ENCODE measurements around the gene POLR1E. TPM values are rescaled to one million over a fixed set of nuclear protein-coding genes. Genes with fewer than 3 reads are reported as not detected.

Gene POLR1E
- polyA plus RNA-seq, 1 donor (not counting 4 experiments of a cell fraction or from before 2014, with no cell fraction given) = 44.4 TPM

- H3K27me3 ChIP-seq (ENCODE audit: control insufficient read depth, extremely low read depth, insufficient read depth, low read length) = no peaks in the 10 kb centered on the region
- dilution Hi-C loops (cut with MboI; ENCODE audit: extremely low pct_ligation_motif_present, low sequenced_read_pairs) = no loop called here
- no peak overlapping the region for H2AFZ ChIP-seq (ENCODE audit: control insufficient read depth, low read length)
- no peaks in the 10 kb centered on the region for H3K9me3 ChIP-seq (ENCODE audit: control insufficient read depth, low read depth, low read length)
- H3K4me3 ChIP-seq (ENCODE audit: control insufficient read depth in 2 of 3, extremely low read depth in 1 of 3, insufficient read depth in 2 of 3, low read depth in 1 of 3, low read length in 3 of 3) = no peak overlapping the region
- peaks cover 3% of the 10 kb centered on the region for H4K20me1 ChIP-seq (ENCODE audit: control insufficient read depth, extremely low read depth, insufficient read depth, low read length)
- FAIRE-seq (no peak), DNase-seq (ENCODE audit: low read depth, low spot score) (no peak)
- H3K9me1 ChIP-seq (ENCODE audit: control insufficient read depth, extremely low read depth, insufficient read depth, low read length) = no peaks in the 10 kb centered on the region
- no peak overlapping the region for H3K9ac ChIP-seq (ENCODE audit: control insufficient read depth, extremely low read depth, insufficient read depth, low read length)
- H3K79me2 ChIP-seq (ENCODE audit: control insufficient read depth, insufficient read depth, low read length) = peaks cover 47% of the 10 kb centered on the region
- H3K36me3 ChIP-seq (ENCODE audit: control insufficient read depth in 2 of 2, extremely low read depth in 1 of 2, insufficient read depth in 2 of 2, low read length in 2 of 2) = peaks cover 27 to 38% of the 10 kb centered on the region in 2 experiments
- TF ChIP-seq CTCF (optimal IDR thresholded peaks at IDR 0.05 in 1 of 3, IDR thresholded peaks at IDR 0.05 in 1 of 3, conservative IDR thresholded peaks at IDR 0.05 in 1 of 3; ENCODE audit: extremely low read depth in 1 of 3, insufficient read depth in 2 of 3, low read length in 3 of 3) (no peak), EZH2 (IDR thresholded peaks at IDR 0.05; ENCODE audit: low read length) (no peak)
- peaks cover 4% of the 10 kb centered on the region for H3K4me1 ChIP-seq (ENCODE audit: control insufficient read depth, extremely low read depth, insufficient read depth, low read length)
- no peak overlapping the region for H3K4me2 ChIP-seq (ENCODE audit: control insufficient read depth, extremely low read depth, insufficient read depth, low read depth, low read length)
- no peak overlapping the region for H3K27ac ChIP-seq (ENCODE audit: control insufficient read depth, insufficient read depth, low read length)
Observed at GRCh38 chr9:37442556-37442955, 43.2 kb upstream of the POLR1E start.

GRCh38 chr9:37443566-37443965 lies 42.2 kb upstream of the POLR1E start:
- no peak for FAIRE-seq
- no peak for TF ChIP-seq EZH2 (IDR thresholded peaks at IDR 0.05; ENCODE audit: low read length)
- TF ChIP-seq CTCF (optimal IDR thresholded peaks at IDR 0.05 in 1 of 3, IDR thresholded peaks at IDR 0.05 in 1 of 3, conservative IDR thresholded peaks at IDR 0.05 in 1 of 3; ENCODE audit: extremely low read depth in 1 of 3, insufficient read depth in 2 of 3, low read length in 3 of 3) = no peak
- Histone ChIP-seq H2AFZ (ENCODE audit: control insufficient read depth, low read length) (no peak overlapping the region), H3K36me3 (ENCODE audit: control insufficient read depth in 2 of 2, extremely low read depth in 1 of 2, insufficient read depth in 2 of 2, low read length in 2 of 2) (peaks cover 21 to 29% of the 10 kb centered on the region in 2 experiments), H3K79me2 (ENCODE audit: control insufficient read depth, insufficient read depth, low read length) (peaks cover 49% of the 10 kb centered on the region), H3K27me3 (ENCODE audit: control insufficient read depth, extremely low read depth, insufficient read depth, low read length) (no peaks in the 10 kb centered on the region), H3K9me1 (ENCODE audit: control insufficient read depth, extremely low read depth, insufficient read depth, low read length) (no peaks in the 10 kb centered on the region), H3K9ac (ENCODE audit: control insufficient read depth, extremely low read depth, insufficient read depth, low read length) (no peak overlapping the region), H4K20me1 (ENCODE audit: control insufficient read depth, extremely low read depth, insufficient read depth, low read length) (peaks cover 3% of the 10 kb centered on the region), H3K4me2 (ENCODE audit: control insufficient read depth, extremely low read depth, insufficient read depth, low read depth, low read length) (no peak overlapping the region), H3K4me1 (ENCODE audit: control insufficient read depth, extremely low read depth, insufficient read depth, low read length) (peaks cover 4% of the 10 kb centered on the region), H3K4me3 (ENCODE audit: control insufficient read depth in 2 of 3, extremely low read depth in 1 of 3, insufficient read depth in 2 of 3, low read depth in 1 of 3, low read length in 3 of 3) (no peak overlapping the region), H3K9me3 (ENCODE audit: control insufficient read depth, low read depth, low read length) (no peaks in the 10 kb centered on the region), H3K27ac (ENCODE audit: control insufficient read depth, insufficient read depth, low read length) (no peak overlapping the region)
- DNase-seq (ENCODE audit: low read depth, low spot score) = no peak
- dilution Hi-C loops (cut with MboI; ENCODE audit: extremely low pct_ligation_motif_present, low sequenced_read_pairs) = no loop called here

Data from keratinocyte (primary cell).